Parathyroid adenoma (tissue), 2 donors: ENCODE measurements around the gene LMO1.

ENCODE experiments used
- H2AFZ ChIP-seq: fragments of 300-600 bp; sonication (generic); one replicate; pipeline ENCODE4 v1.7.0; 2017; ENCODE audit warnings: antibody characterized with exemption, mild to moderate bottlenecking
- H3K27ac ChIP-seq: fragments of 300-600 bp; sonication (generic); one replicate; pipeline ENCODE4 v1.7.0; 2017
- H3K27me3 ChIP-seq: fragments of 300-600 bp; sonication (generic); one replicate; pipeline ENCODE4 v1.7.0; 2017; ENCODE audit warnings: low read length; ENCODE audit not compliant: control insufficient read depth, insufficient read depth
- H3K36me3 ChIP-seq: fragments of 300-600 bp; sonication (generic); one replicate; pipeline ENCODE4 v1.7.0; 2017; ENCODE audit warnings: low read length; ENCODE audit not compliant: control insufficient read depth, insufficient read depth
- H3K4me1 ChIP-seq: fragments of 300-600 bp; sonication (generic); one replicate; pipeline ENCODE4 v1.7.0; 2017; ENCODE audit warnings: control low read depth
- H3K4me2 ChIP-seq: fragments of 300-600 bp; sonication (generic); one replicate; pipeline ENCODE4 v1.7.0; 2017; ENCODE audit warnings: low read length
- H3K4me3 ChIP-seq: fragments of 300-600 bp; sonication (generic); one replicate; pipeline ENCODE4 v1.7.0; 2017; ENCODE audit warnings: low read depth, low read length
- H3K79me2 ChIP-seq: fragments of 300-600 bp; sonication (generic); one replicate; pipeline ENCODE4 v1.7.0; 2017; ENCODE audit warnings: control low read depth
- H3K9ac ChIP-seq: fragments of 300-600 bp; sonication (generic); one replicate; pipeline ENCODE4 v1.7.0; 2017; ENCODE audit warnings: mild to moderate bottlenecking
- H3K9me3 ChIP-seq: fragments of 300-600 bp; sonication (generic); one replicate; pipeline ENCODE4 v1.7.0; 2017; ENCODE audit warnings: low read length; ENCODE audit not compliant: control insufficient read depth
- CTCF ChIP-seq: fragments of 300-600 bp; sonication (generic); IDR thresholded peaks from one replicate; pipeline ENCODE4 v1.7.0; 2017; ENCODE audit warnings: antibody characterized with exemption, mild to moderate bottlenecking
- donor health status: primary hyperparathyroidism.

The LMO1 gene

GRCh38 chr11:8219257-8220021 is 44.2 kb downstream of the LMO1 start:
- no peaks in the 10 kb centered on the region for H3K9me3 ChIP-seq
- H3K36me3 ChIP-seq: no peaks in the 10 kb centered on the region
- no peak overlapping the region for H3K9ac ChIP-seq
- H3K4me2 ChIP-seq: no peak overlapping the region
- H3K27me3 ChIP-seq: no peaks in the 10 kb centered on the region
- H2AFZ ChIP-seq: no peak overlapping the region
- H3K79me2 ChIP-seq: no peaks in the 10 kb centered on the region
- no peak overlapping the region for H3K4me3 ChIP-seq
- no peaks in the 10 kb centered on the region for H3K4me1 ChIP-seq
- peak; percentile 44 for TF ChIP-seq CTCF
- H3K27ac ChIP-seq: no peak overlapping the region

GRCh38 chr11:8218840-8219239 is 44.8 kb downstream of the LMO1 start:
- no peak overlapping the region for H3K4me3 ChIP-seq

GRCh38 chr11:8218409-8218808 is 45.3 kb downstream of the LMO1 start:
- Histone ChIP-seq H2AFZ (no peak overlapping the region), H3K4me1 (no peaks in the 10 kb centered on the region), H3K27ac (no peak overlapping the region), H3K9ac (no peak overlapping the region), H3K36me3 (no peaks in the 10 kb centered on the region), H3K79me2 (no peaks in the 10 kb centered on the region), H3K4me2 (no peak overlapping the region), H3K9me3 (no peaks in the 10 kb centered on the region), H3K4me3 (no peak overlapping the region), H3K27me3 (no peaks in the 10 kb centered on the region)
- no peak for TF ChIP-seq CTCF

More at GRCh38 chr11:8218840-8219239, 44.8 kb downstream of the LMO1 start:
- Histone ChIP-seq H3K4me1 (no peaks in the 10 kb centered on the region), H3K27me3 (no peaks in the 10 kb centered on the region), H2AFZ (no peak overlapping the region), H3K9me3 (no peaks in the 10 kb centered on the region), H3K79me2 (no peaks in the 10 kb centered on the region), H3K9ac (no peak overlapping the region), H3K27ac (no peak overlapping the region), H3K4me2 (no peak overlapping the region), H3K36me3 (no peaks in the 10 kb centered on the region)
- TF ChIP-seq CTCF: no peak

- no peaks in the 10 kb centered on the region for H3K36me3 ChIP-seq
- no peak overlapping the region for H3K4me3 ChIP-seq
- H3K27ac ChIP-seq: no peak overlapping the region
- TF ChIP-seq CTCF: no peak
- H3K79me2 ChIP-seq: no peaks in the 10 kb centered on the region
- no peak overlapping the region for H3K9ac ChIP-seq
- H2AFZ ChIP-seq: no peak overlapping the region
- H3K27me3 ChIP-seq: no peaks in the 10 kb centered on the region
- H3K9me3 ChIP-seq: no peaks in the 10 kb centered on the region
- H3K4me1 ChIP-seq: no peaks in the 10 kb centered on the region
- no peak overlapping the region for H3K4me2 ChIP-seq
Observed at GRCh38 chr11:8217926-8218325, 45.8 kb downstream of the LMO1 start.

- no peak for TF ChIP-seq CTCF
- Histone ChIP-seq H2AFZ (no peak overlapping the region), H3K4me2 (no peak overlapping the region), H3K27me3 (no peaks in the 10 kb centered on the region), H3K4me1 (no peaks in the 10 kb centered on the region), H3K79me2 (no peaks in the 10 kb centered on the region), H3K9ac (no peak overlapping the region), H3K9me3 (no peaks in the 10 kb centered on the region), H3K4me3 (no peak overlapping the region), H3K36me3 (no peaks in the 10 kb centered on the region), H3K27ac (no peak overlapping the region)
Observed at GRCh38 chr11:8217136-8217535, 46.5 kb downstream of the LMO1 start.
